22Rv1 (cell line): ENCODE measurements around the gene CCDC78.

Experiments
- CTCF ChIP-seq: fragments of 450-650 bp; IDR thresholded peaks from 2 replicates; pipeline ENCODE4 v1.5.1; 2017; ENCODE audit warnings: mild to moderate bottlenecking
- ZFX ChIP-seq: fragments of 450-650 bp; IDR thresholded peaks from 2 replicates; pipeline ENCODE4 v1.6.1; 2017; ENCODE audit warnings: antibody characterized with exemption, borderline replicate concordance

GRCh38 chr16:740764-741505 lies 14.7 kb upstream of the CCDC78 start, which contains the start of gene CIAO3:
- TF ChIP-seq ZFX, result no peak
- TF ChIP-seq CTCF, result peak; percentile 96
